GM19467 (cell line): ENCODE measurements around the gene FKBP7.
A peak's percentile ranks its signal among the peaks of the same experiment; 100 is the strongest.
"Not testable (repeated sequence)": the region's sequence is repeated elsewhere in the genome, so short reads cannot be mapped to it uniquely, and the experiment has no call there.

ENCODE experiments used
- ATAC-seq: cut with Tn5 transposase; IDR thresholded peaks from one replicate; pipeline ENCODE4 v1.9.1; 2021; ENCODE audit warnings: mild to moderate bottlenecking, moderate library complexity; ENCODE audit not compliant: unreplicated experiment

FKBP7 gene

GRCh38 chr2:178450524-178450773 lies 28.0 kb downstream of the FKBP7 start:
- ATAC-seq = peak; percentile 45

GRCh38 chr2:178449700-178450523 lies 28.5 kb downstream of the FKBP7 start:
- ATAC-seq = peak; percentile 6

GRCh38 chr2:178448968-178449661 lies 29.3 kb downstream of the FKBP7 start:
- no peak for ATAC-seq

- ATAC-seq = no peak
Observed at GRCh38 chr2:178441426-178441825, 37.0 kb downstream of the FKBP7 start.

- ATAC-seq = no peak
Observed at GRCh38 chr2:178436662-178437061, 41.7 kb downstream of the FKBP7 start.

GRCh38 chr2:178429336-178429735 lies 49.1 kb downstream of the FKBP7 start:
- no peak for ATAC-seq

- ATAC-seq = no peak
Observed at GRCh38 chr2:178428396-178428806, 50.0 kb downstream of the FKBP7 start.

- ATAC-seq = no peak
Observed at GRCh38 chr2:178427458-178427857, 50.9 kb downstream of the FKBP7 start.

- ATAC-seq = no peak
Observed at GRCh38 chr2:178426388-178426787, 52.0 kb downstream of the FKBP7 start.

GRCh38 chr2:178425255-178425827 lies 53.1 kb downstream of the FKBP7 start:
- no peak for ATAC-seq

GRCh38 chr2:178423746-178424145 lies 54.7 kb downstream of the FKBP7 start:
- not testable (repeated sequence) for ATAC-seq

- no peak for ATAC-seq
Observed at GRCh38 chr2:178422097-178422496, 56.3 kb downstream of the FKBP7 start.

GRCh38 chr2:178420463-178420999 lies 57.9 kb downstream of the FKBP7 start:
- no peak for ATAC-seq

- no peak for ATAC-seq
Observed at GRCh38 chr2:178419123-178419522, 59.3 kb downstream of the FKBP7 start.

- ATAC-seq = no peak
Observed at GRCh38 chr2:178418426-178418825, 60.0 kb downstream of the FKBP7 start.

GRCh38 chr2:178417916-178418315 lies 60.5 kb downstream of the FKBP7 start:
- no peak for ATAC-seq

- ATAC-seq = no peak
Observed at GRCh38 chr2:178415979-178416378, 62.4 kb downstream of the FKBP7 start.

GRCh38 chr2:178414266-178415247 lies 63.8 kb downstream of the FKBP7 start:
- peak; percentile 85 for ATAC-seq
